K562 (cell line): ENCODE results near the gene MPHOSPH9. TPM values are rescaled to one million over a fixed set of nuclear protein-coding genes. Genes with fewer than 3 reads are reported as not detected.

Source experiments
- ATAC-seq: fragments of 200-7000 bp; cut with Tn5 transposase; 3 replicates; pipeline ENCODE4 v1.9.1; 2020; ENCODE audit warnings: moderate library complexity
- BruUV-seq: library from RNA; stranded (reverse); fragments of 400-500 nt; replicated peaks from 2 replicates; lab custom pipeline; 2021; lab: Mats Ljungman, UMichigan
- CTCF ChIA-PET: fragments of 300-600 bp; formaldehyde crosslinking; extraction: SDS; loops from one replicate; lab custom pipeline; 2021; ENCODE audit warnings: low intra/inter-chr PET ratio; lab: Yijun Ruan, JAX
- POLR2A ChIA-PET: fragments of 300-600, 350-650 bp; sonication (Branson Sonifier 250); formaldehyde crosslinking; extraction: SDS; loops from one replicate; lab custom pipeline; 2021; ENCODE audit warnings: antibody characterized with exemption, inconsistent platforms; lab: Yijun Ruan, JAX
- DNase-seq, 4 experiments: peaks; one replicate each; pipeline versions ENCODE4 v3.0.0 to v3.0.0-alpha.2; 2011 to 2018; ENCODE audit warnings: low spot score in 3 of 4, mixed read lengths in 3 of 4; ENCODE audit errors: extremely low read depth in 1 of 4
- FAIRE-seq: peaks from 2 replicates; lab custom pipeline; 2011; peaks lifted over from hg19 to GRCh38; lab: Jason Lieb, UNC
- H2AFZ ChIP-seq: 2 replicates; pipeline ENCODE4 v1.6.0; 2011; ENCODE audit warnings: low read depth, low read length, control low read depth, inconsistent platforms
- H3K27ac ChIP-seq: fragments of 200-600 bp; 3 replicates; pipeline ENCODE4 v1.8.0; 2011; ENCODE audit warnings: low read depth, mild to moderate bottlenecking, control low read depth, inconsistent platforms, low read length, moderate library complexity, mixed read lengths; ENCODE audit errors: extremely low read depth
- H3K27me3 ChIP-seq, 2 experiments: fragments of 300-600 bp in 1 of 2; 2 replicates in 1 of 2; 3 replicates in 1 of 2; pipeline versions ENCODE4 v1.6.0 to v1.8.0; 2011; ENCODE audit warnings: inconsistent platforms in 2 of 2, low read length in 2 of 2, mild to moderate bottlenecking in 1 of 2, mixed read lengths in 1 of 2, moderate library complexity in 1 of 2; ENCODE audit not compliant: control insufficient read depth in 2 of 2, insufficient read depth in 2 of 2
- H3K36me3 ChIP-seq: fragments of 300-600 bp; 3 replicates; pipeline ENCODE4 v1.8.0; 2011; ENCODE audit warnings: mild to moderate bottlenecking, low read length, inconsistent platforms; ENCODE audit not compliant: control insufficient read depth, insufficient read depth
- H3K4me1 ChIP-seq, 2 experiments: fragments of 200-600 bp in 1 of 2; replicated peaks in 1 of 2; 2 replicates in 1 of 2; 3 replicates in 1 of 2; pipeline versions ENCODE4 v1.5.1 to v1.8.0; 2011; ENCODE audit warnings: inconsistent platforms in 2 of 2, low read length in 2 of 2, mild to moderate bottlenecking in 1 of 2, mixed read lengths in 1 of 2, moderate library complexity in 1 of 2; ENCODE audit not compliant: control insufficient read depth in 2 of 2, insufficient read depth in 2 of 2
- H3K4me2 ChIP-seq: 2 replicates; pipeline ENCODE4 v1.6.1; 2011; ENCODE audit warnings: low read length, control low read depth, inconsistent platforms, mixed read lengths; ENCODE audit not compliant: insufficient read depth
- H3K4me3 ChIP-seq: fragments of 200-600 bp; sonication (generic), shearing (Covaris generic); 2 replicates; pipeline ENCODE4 v1.5.1; 2016; ENCODE audit warnings: control low read depth, inconsistent platforms
- H3K79me2 ChIP-seq: fragments of 200-600 bp; 3 replicates; pipeline ENCODE4 v1.8.0; 2011; ENCODE audit warnings: low read length, inconsistent platforms; ENCODE audit not compliant: control insufficient read depth, insufficient read depth
- H3K9ac ChIP-seq, 2 experiments: 2 replicates each; pipeline versions ENCODE4 v1.6.0 to v1.6.1; 2011; ENCODE audit warnings: low read depth in 2 of 2, low read length in 2 of 2, control low read depth in 1 of 2, inconsistent platforms in 1 of 2, mild to moderate bottlenecking in 1 of 2, mixed read lengths in 1 of 2; ENCODE audit not compliant: insufficient read depth in 1 of 2
- H3K9me1 ChIP-seq: one replicate; pipeline ENCODE4 v1.6.0; 2011; ENCODE audit warnings: inconsistent platforms, mild to moderate bottlenecking, low read length, moderate library complexity; ENCODE audit not compliant: control insufficient read depth, insufficient read depth
- H3K9me3 ChIP-seq: replicated peaks from 2 replicates; pipeline ENCODE4 v1.5.1; 2011; ENCODE audit warnings: low read depth, low read length, inconsistent platforms; ENCODE audit not compliant: control insufficient read depth, insufficient read depth
- H4K20me1 ChIP-seq: replicated peaks from 2 replicates; pipeline ENCODE4 v1.6.1; 2011; ENCODE audit warnings: low read length, inconsistent platforms, mixed read lengths; ENCODE audit not compliant: control insufficient read depth, insufficient read depth
- PHTF2 ChIP-seq: fragments of 250-450 bp; sonication (Bioruptor Pico); IDR thresholded peaks from 2 replicates; pipeline ENCODE4 v1.5.0; 2021; ENCODE audit warnings: mild to moderate bottlenecking
- PRDM10 ChIP-seq: fragments of 450-650 bp; IDR thresholded peaks from 2 replicates; pipeline ENCODE4 v1.6.1; 2018; ENCODE audit not compliant: partially characterized antibody
- SMAD2 ChIP-seq: fragments of 150-350 bp; IDR thresholded peaks from 2 replicates; pipeline ENCODE4 v1.6.1; 2014; ENCODE audit warnings: low read depth, mild to moderate bottlenecking, low read length
- UBTF ChIP-seq, 2 experiments: IDR thresholded peaks; 2 replicates each; pipeline ENCODE4 v1.6.1; 2012; ENCODE audit warnings: improper control_type of control experiment in 2 of 2, low read depth in 2 of 2, low read length in 2 of 2, borderline replicate concordance in 1 of 2
- ZNF280B ChIP-seq: fragments of 250-450 bp; sonication (Bioruptor Pico); IDR thresholded peaks from 2 replicates; pipeline ENCODE4 v1.5.1; 2021; ENCODE audit warnings: mild to moderate bottlenecking
- WGBS: fragments of 100-300 bp; shearing (Covaris generic); methylation state at CpG from one replicate; pipeline ENCODE4 v1.1.6; 2016; ENCODE audit warnings: low coverage, mixed read lengths; ENCODE audit not compliant: insufficient coverage; ENCODE audit errors: missing lambda C conversion rate; 5-methylcytosine and 5-hydroxymethylcytosine counted together
- in situ Hi-C: fragments of 300-500 bp; cut with MboI; formaldehyde crosslinking; loops from 4 replicates; pipeline ENCODE4 v1.15.0; 2018; ENCODE audit warnings: inconsistent platforms, mixed read lengths
- intact Hi-C: fragments of 100-400 bp; cut with micrococcal nuclease; formaldehyde crosslinking; loops from 2 replicates; pipeline ENCODE4 v1.14.2; 2022
- polyA plus RNA-seq, 8 experiments: library from polyadenylated mRNA; depleted of rRNA in 4 of 8; stranded (reverse) in 5 of 8; unstranded in 3 of 8; fragments of >200 nt; fragmentation: Nextera tagmentation in 2 of 8; fragmentation: Illumina TruSeq in 1 of 8; extraction: Ambion mirVana in 2 of 8; extraction: Trizol in 1 of 8; gene quantifications; 2 replicates each; pipeline versions ENCODE4 v1.2.1 to v1.2.3, GENCODE V29; 2011 to 2014; ENCODE audit warnings: inconsistent platforms in 1 of 8, missing spikeins in 1 of 8
- total RNA-seq, 7 experiments: library from RNA; depleted of rRNA in 6 of 7; stranded (reverse); fragments of >200 nt in 6 of 7; fragmentation: Illumina TruSeq in 2 of 7; extraction: Trizol in 2 of 7; gene quantifications; 2 replicates each; pipeline versions ENCODE4 v1.2.1 to v1.2.3, GENCODE V29; 2011 to 2021; ENCODE audit warnings: low replicate concordance in 1 of 7

Gene MPHOSPH9
- total and polyA plus RNA-seq, 9 of the 15 experiments (the other 6 are each of a cell fraction or from before 2014, with no cell fraction given), result 14.2 to 103 (median 54.5) TPM

GRCh38 chr12:123231931-123232330 is 1.0 kb downstream of the MPHOSPH9 start:
- Histone ChIP-seq H3K4me1 (peaks cover 19 to 24% of the 10 kb centered on the region in 2 experiments; a peak in 4 of 5 replicates), H3K79me2 (peaks cover 94% of the 10 kb centered on the region), H3K27ac (peak overlapping the region; percentile 94), H3K4me3 (peak overlapping the region; percentile 72), H3K27me3 (no peaks in the 10 kb centered on the region), H3K9ac (peak overlapping the region; percentile 94 to 97), H3K4me2 (peak overlapping the region; percentile 95), H4K20me1 (no peaks in the 10 kb centered on the region), H3K9me3 (no peaks in the 10 kb centered on the region), H3K9me1 (no peaks in the 10 kb centered on the region), H3K36me3 (peaks cover 55% of the 10 kb centered on the region), H2AFZ (peak overlapping the region; percentile 91)
- TF ChIP-seq PHTF2 (CRISPR knock-in tag), result no peak
- TF ChIP-seq SMAD2, result no peak
- no peak for TF ChIP-seq ZNF280B (CRISPR knock-in tag)
- TF ChIP-seq PRDM10, result peak; percentile 44
- 0 out of 4 replicates have a peak, but pooled peaks of 1 of the 2 experiments have one; percentile 42 for TF ChIP-seq UBTF (IDR thresholded peaks at IDR 0.05; ENCODE audit: borderline replicate concordance in 1 of 2, low read depth in 2 of 2, low read length in 2 of 2)
- FAIRE-seq (no peak), ATAC-seq (no peak), DNase-seq (no peak)
- CTCF ChIA-PET, result no interaction called here
- BruUV-seq, result no TSS peak
- POLR2A ChIA-PET, result interaction anchor here (0.6 to 3.5 kb wide), 25 partner anchors 9 to 1429 kb away, joined by 3 to 43 read pairs (median 5); partner anchors contain the start of gene DDX55
- WGBS, result 7% methylated on average over 5 of the region's 5 CpGs
- intact Hi-C loops (loop anchor here (5.0 to 10.0 kb wide), 5 partner anchors 85 to 875 kb away; no protein-coding TSS in a partner anchor), in situ Hi-C loops (loop anchor here (10.0 kb wide), 1 partner anchor 357 kb away; no protein-coding TSS in a partner anchor)
